ENCODE data around the gene RPS6KA2. TPM values are rescaled to one million over a fixed set of nuclear protein-coding genes. Genes with fewer than 3 reads are reported as not detected.
A peak's percentile ranks its signal among the peaks of the same experiment; 100 is the strongest.

RPS6KA2 gene
- total RNA-seq: 122 and 241 TPM in 2 replicates

DNA sequence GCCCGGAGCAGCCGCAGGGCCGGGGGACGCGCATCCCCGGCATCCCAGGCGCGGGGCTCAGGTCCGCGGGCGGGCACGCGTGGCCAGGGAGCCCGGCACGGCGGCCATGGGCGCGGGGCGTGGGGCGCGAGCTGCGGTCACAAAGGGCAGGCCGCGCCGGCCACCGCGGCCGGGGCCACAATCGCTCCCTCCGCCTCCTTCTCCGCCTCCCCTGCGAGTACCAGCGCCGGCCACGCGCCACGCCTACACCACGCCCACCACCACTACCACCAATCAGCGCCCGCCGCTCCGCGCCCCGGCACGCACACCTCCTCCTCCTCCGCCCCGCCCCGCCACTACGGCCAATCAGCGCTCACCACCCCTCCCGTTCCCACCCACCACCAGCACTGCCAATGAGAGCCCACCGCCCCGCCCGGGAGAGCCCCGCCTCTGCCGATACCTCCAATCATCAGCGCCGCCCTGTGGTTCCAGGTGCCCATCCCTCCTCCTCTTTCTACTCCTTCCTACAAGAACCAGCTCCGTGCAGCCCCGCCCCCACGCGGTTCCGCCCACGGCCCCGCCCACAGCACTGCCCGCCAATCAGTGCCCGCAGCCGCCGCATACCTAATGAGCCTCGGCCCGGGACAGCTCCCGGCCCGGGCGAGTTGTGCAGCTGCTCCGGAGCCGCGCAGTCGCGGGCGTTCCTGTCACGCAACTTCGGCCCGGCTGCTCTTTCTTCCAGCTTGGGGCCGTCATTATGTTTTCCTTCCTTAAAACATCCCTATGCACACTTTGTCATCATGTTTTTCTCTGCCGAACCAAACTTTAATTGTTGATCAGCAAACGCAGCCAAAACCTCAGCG lies at the start of gene RPS6KA2:
Gene RPS6KA2 (minus strand): TSS at position 219 of the 842 bp plus-strand sequence. CDS start 232 bp downstream, outside the sequence.
- peak; percentile 98 to 100 for DNase-seq (ENCODE audit: low read depth in 2 of 2)

DNA sequence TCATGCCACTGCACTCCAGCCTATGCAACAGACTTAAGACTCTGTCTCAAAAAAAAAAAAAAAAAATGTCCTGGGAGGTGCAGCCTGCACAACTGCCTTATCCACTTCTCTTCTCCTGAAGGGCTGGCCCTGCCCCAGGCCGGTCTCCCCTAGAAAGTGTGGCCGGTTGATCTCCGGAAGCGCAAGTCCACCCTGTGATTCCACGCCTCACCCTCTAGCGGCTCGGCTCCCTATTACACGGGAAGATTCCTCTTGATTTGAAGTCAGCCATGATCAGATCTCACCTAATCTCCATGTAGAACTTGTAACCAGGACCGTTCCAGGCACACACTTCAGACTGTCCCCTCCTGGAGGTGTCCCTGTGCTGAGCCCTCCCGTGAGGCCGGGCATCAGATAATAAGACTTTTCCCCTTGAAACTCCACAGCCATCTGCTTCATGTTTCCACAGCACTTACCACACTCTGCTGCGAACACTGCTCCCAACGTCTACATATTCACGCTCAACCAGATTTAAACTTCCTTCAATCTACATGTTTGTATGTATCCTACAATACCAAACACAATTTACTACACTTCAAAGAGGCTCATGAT lies 49.3 kb upstream of the RPS6KA2 start:
- DNase-seq (ENCODE audit: low read depth in 2 of 2): no peak

DNA sequence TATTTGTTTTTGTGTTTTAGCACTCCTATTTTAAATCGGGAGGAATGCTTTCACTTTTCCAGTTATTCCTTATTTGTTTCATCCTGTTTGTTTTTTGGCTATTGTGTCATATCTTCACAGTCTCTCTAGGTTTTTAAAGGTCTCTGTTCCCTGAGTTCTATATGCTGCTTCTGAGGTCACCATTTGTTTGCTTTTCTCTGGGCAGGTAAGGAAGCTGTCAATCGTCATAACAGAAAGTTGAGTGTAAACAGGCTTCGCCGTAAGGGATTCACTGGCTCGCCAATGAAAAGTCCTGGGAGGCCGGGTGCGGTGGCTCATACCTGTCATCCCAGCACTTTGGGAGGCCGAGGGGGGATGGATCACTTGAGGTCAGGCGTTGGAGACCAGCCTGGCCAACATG lies 48.7 kb upstream of the RPS6KA2 start:
- DNase-seq (ENCODE audit: low read depth in 2 of 2): no peak

DNA sequence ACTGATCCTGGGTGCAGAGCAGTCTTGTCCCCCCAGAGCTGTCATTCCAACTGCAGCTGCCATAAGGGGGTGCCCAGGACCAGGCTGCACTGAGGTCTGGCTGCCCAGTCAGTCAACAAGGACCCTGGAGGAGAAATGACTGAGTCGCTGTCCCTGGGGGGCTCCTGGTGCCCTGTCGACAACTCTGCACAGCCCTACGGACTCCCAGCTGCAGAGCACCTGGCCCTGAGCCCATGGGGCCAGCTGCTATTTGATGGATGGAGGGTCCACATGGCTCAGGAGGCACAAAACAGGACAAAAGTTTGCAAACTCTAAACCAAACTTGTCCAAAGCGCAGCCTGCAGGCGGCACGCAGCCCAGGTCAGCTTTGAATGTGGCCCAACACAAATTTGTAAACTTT lies 46.3 kb upstream of the RPS6KA2 start:
- no peak for DNase-seq (ENCODE audit: low read depth in 2 of 2)

DNA sequence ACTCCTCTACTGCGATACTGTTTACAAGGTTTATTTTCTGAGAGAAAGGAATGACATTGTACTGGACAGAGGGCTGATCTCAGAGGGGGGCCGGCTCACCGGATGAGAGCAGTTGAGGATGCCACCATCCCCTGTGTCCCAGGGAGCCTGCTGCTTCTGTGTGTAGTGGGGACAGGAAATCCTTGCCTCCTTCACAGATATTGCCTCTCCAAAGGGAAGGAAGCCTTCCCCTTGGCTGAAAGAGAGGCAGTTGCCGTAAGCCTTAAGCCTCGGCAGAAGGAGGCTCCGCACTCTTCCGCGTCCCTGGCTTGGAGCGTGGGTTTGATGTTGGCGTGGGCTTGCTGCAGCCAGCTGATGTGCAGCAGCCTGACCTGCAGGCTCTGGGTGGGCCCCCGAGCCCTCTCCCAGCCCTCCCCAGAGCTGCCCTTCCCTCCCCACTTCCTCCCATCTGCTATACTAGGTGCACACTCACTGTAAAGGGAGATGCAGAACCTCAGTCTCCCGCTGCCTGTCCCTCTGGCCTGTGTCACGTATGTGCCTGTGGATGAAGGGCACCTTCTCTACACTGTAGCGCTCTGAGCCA lies 45.7 kb upstream of the RPS6KA2 start:
- no peak for DNase-seq (ENCODE audit: low read depth in 2 of 2)

DNA sequence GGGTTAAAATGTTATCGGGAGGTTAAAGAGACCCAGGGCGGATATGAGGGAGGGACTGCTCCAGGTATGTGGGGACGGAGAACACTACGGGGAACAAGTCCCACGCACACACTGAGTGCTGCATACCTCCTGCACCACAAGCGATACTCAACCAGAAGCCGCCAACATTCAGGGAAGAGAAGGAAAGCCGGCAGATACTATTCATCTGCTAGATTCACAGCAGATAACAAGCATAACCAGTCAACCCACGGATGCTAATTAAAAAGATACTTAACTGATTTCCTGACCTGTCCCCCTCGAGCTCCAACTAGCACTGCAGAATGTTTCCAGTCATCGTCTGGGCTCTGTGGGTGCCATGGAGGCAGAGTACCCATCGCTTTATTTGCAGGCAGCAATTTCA lies 45.1 kb upstream of the RPS6KA2 start:
- DNase-seq (ENCODE audit: low read depth in 2 of 2): no peak

DNA sequence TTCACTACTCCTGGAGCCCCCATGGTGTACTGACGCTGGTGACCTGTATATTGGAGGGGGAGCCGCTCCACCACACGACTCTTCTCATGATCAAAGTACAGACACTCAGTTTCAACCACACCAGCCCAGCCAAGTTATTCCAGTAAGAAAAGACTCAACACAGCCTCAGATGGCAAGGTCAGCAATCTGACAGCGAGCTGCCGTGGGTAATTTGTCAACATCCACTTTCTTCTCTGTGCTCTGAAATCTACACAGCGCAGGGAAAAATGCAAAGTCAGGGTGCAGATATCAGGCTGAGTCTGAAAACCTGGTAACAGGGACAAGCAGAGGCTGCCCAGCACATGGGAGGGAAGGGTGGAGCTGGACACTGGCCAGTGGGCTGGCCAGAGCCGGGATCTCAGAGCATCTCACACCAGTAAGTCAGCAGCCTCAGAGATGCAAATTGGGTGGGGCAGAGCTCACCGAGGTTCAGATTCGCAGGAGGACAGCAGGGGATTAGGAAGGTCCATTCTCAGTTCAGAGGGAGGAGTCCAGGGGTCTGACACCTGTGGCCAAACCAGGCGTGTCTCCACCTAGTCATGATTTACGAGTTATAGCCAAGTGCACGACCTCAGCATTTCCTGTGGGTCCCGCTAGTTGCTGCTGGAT lies 44.5 kb upstream of the RPS6KA2 start:
- DNase-seq (ENCODE audit: low read depth in 2 of 2): no peak

DNA sequence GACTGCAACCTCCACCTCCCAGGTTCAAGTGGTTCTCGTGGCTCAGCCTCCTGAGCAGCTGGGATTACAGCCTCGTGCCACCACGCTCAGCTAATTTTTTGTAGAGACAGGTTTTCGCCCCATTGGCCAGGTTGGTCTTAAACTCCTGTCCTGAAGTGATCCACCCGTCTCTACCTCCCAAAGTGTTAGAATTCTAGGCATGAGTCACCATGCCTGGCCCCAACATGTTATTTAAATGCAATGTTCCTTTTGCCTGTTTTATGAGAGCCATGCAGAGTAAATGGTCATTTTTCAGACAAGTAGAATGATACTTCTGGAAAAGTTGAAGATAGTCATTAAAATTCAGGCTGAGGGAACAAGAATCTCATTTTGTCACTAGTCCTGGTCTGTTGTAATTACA lies 43.8 kb upstream of the RPS6KA2 start:
- no peak for DNase-seq (ENCODE audit: low read depth in 2 of 2)

DNA sequence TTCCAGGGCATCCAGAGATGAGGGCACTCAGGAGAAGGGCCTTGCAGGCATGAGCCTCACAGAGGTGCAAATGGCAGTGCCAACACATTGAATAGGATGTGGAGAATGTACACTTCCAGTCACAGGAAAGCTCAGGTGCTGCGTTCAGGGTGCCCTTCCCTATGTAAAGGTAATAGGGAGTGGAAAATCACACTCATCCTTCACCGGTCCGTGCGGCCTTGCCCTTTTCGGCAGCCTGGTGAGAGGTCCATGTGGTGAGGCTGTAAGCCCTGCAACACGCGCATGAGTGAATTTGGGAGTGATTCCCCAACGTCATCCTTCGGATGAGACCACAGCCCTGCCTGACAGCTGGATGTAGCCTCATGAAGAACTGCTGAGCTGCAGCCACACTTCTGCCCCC lies 43.0 kb upstream of the RPS6KA2 start:
- DNase-seq (ENCODE audit: low read depth in 2 of 2): no peak

DNA sequence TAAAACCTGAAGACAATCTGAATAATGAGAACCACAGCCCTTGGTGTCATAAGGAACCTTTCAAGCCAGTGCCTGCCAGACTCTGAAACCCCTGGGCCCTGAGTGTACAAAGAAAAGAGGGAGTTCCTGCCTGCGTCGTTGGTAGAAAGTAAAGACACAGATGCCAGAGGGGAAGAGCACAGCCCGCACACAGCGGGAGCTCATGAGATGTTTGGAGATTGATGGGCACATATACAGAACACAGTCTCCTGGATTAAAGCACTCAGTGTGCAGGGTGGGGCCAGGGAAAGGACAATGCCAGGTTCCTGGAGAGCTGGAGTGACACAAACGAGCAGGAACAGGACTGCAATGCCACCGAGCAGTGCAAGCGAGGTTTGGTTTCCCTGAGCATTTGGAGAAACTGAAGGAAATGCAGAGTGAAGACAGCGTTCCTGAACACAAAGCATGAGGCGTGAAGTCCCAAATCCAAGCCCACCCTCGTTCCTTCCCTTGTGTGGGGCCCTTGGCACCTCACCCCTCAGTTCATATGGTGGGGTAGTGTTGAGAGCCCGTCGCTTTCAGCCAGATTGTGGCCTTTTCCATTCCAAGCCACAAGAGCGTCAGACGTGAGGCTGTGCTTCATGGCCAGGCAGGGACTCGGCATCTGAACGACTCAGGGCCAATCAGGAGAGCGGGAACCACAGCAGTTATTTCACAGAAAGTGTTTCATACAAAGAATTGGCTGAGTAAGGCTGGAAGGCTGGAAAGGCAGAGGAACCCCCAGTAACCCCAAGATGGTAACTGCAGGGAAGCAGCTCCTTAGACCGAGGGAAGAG lies 41.0 kb upstream of the RPS6KA2 start:
- DNase-seq (ENCODE audit: low read depth in 2 of 2): no peak

DNA sequence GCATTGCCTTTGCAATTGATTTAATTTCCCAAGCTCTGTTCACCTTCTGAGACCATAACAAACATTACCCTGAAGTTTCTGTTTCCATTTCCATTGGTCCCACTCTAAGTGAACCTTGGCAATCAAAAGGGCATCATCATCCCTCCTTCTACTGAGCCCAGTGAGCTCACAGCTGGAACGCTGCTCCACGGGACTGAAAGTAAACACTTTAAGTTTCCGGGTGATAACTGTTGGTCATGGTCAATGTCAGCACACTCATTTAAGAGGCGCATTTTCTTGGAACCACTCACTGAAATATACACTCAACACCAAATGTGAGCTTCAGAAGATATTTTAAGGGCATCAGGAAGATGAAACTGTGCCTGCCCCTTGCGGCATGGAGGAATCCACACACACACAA lies 37.1 kb upstream of the RPS6KA2 start:
- peak in 1 of 2 donors; percentile 42 for DNase-seq (ENCODE audit: low read depth in 2 of 2)

DNA sequence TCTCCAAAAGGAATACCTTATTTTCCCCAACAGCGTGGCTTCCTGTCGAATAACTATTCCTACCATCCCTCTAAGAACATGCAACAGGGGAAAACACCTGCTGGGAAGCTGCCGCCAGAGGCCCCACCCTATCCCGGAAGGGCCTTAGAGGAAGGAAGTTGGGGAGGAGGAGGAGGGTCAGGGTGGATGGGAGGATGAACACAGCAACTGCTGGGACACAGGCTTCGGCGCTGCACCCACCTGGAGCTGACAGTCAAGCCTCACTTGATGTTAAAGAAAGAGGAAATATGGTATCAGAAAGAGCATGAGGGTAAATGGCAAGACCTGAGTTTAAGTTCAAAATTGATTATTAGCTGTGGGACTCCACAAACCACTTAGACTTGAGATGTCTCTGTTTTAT lies 36.5 kb upstream of the RPS6KA2 start:
- DNase-seq (ENCODE audit: low read depth in 2 of 2): no peak

DNA sequence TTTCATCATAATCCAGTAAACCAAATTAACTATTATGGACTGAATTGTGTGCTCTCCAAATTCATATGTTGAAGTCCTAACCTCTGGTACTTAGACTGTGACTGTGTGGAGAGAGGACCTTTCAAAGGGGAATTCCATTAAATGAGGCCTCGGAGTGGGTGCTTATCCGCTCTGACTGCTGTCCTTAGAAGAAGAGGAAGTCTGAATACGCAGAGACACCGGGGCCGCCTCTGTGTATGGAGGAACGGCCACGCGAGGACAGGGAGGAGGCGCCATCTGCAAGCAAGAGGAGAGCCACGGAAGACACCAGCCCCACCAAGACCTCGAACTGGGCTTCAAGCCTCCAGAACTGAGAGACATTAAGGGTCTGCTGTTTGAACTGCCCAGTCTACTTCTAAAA lies 35.6 kb upstream of the RPS6KA2 start:
- DNase-seq (ENCODE audit: low read depth in 2 of 2): no peak

DNA sequence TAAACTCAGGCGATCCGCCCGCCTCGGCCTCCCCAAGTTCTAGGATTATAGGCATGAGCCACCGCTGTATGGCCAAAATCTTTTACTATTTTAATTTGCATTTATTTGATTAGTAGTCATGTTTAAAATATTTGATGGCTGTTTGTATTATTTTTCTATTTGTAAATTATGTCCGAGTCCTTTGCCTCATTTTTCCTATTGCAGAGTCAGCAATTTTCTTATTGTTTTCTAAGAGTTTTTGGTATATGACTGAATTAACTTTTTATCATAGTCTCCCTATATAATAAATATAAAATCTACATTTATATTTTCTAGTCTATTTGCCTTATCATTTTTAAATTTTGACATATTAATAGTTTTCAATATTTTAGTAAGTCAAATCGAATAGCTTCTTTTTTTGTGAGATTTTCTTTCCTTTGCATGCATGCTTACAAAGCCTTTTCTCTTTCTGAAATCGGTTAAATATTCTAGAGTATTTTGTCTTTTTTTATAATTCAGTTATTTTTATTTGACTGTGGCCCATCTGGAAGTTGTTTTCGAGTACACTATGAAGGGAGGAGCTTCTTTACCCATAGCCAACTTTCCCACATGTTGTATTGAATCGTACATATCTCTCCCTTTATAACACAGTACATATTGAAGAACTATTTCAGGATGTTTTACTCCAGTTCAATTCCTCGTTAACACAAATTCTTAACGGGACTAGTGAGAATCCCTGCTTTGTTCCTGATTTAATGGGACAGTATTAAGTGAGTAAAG lies 34.5 kb upstream of the RPS6KA2 start:
- no peak for DNase-seq (ENCODE audit: low read depth in 2 of 2)

DNA sequence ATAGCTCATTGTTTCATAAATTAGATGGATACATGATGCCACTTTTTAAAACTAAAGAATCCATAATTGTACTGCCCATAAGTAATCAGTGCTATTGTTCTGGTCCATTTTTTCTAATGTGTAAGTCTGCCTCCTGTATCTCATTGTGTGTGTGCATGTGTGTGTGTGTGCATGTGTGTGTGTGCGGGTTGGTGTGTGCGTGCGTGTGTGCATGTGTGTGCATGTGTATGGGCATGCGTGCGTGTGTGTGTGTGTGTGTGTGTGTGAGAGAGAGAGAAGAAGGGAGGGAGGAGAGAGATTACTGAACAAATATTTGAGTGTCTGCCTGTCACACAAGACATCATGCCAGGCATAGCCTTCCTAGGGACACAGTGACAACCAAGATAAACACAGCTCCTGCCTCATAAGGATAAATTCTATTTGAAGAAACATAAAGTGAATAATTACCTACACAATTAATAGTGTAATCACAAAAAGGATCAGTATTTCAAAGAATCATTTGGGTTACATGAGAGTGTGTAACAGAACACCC lies 33.2 kb upstream of the RPS6KA2 start:
- no peak for DNase-seq (ENCODE audit: low read depth in 2 of 2)

DNA sequence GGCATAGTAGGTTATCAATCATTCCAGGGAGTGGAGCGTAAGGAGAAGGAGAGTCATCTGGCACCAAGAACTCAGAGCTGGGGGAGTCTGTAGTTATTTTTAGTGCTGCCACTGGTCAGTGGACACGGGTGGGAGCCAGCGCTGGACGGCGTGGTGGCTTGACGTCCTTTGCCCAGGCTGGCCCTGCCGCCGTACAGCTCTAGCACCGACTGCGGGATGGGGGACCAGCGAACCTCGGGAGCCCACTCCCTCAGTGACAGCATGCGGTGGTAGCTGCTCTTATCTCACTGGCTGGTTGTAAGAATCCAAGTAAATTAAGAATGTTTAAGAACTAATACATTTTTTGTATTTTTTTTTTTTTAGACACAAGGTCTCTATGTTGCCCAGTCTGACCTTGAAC lies 32.5 kb upstream of the RPS6KA2 start:
- DNase-seq (ENCODE audit: low read depth in 2 of 2): no peak

DNA sequence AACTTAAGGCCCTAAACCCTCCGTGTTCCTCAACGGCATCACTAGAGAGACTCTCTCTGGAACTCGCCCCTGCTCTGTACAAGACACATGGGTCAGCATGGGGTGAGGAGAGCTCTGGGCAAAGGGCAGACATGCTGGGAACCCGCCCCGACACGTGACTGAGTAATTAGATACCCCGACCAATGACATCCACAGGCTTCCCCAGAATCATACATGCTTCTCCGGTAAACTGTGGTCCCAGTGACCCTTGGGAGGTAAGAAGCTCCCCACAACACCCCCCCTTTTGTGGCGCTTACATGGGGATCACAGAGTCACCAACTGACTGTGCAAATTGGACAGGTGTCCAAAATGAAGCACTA lies 31.7 kb upstream of the RPS6KA2 start:
- no peak for DNase-seq (ENCODE audit: low read depth in 2 of 2)

DNA sequence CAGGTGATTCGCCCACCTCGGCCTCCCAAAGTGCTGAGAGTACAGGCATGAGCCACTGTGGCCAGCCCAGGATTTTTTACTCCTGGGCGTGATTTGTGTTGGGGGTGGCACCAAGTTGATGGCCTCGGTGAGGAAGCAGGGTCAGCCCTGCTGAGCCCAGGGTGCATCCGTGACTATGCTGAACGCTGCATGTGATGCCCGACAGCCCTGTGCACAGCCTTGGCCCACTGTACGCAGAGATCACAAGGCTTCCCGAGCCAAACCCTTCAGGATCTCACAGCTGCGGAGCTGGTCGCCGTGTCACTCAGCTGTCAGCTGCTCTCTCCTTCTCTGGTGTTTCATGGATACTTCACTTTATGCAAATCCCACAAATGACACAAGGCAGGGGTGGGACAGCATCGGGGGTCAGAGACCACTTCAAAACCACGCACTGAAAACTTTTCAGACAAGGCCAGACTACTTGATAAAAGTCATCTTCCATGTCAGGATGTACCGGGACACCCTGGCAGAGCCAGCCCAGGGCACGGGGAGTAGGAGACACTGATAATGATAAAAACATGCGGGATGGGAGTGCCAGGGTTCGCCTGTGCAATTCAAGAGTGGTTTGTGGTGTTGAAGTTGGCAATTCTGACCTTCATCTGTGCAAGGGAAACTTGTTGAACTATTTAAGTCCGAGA lies 31.2 kb upstream of the RPS6KA2 start:
- DNase-seq (ENCODE audit: low read depth in 2 of 2): no peak

DNA sequence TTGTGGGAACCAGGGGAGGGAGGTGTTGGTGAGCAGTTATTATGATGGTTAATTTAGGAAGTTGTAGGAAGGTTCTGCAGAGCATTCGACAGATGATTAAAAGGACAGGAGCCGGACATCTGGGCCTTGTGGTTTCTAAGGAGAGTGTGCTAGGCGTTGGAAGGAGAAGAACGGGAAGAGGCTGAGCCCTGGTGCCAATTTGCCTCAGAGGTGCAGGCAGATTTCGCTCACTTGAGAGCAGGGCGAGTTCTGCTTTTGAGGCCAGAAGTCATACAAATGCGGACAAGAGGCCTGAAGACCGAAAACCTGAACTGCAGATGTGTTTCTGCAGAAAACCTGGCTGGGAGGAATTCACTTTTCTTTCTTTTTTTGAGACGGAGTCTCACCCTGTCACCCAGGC lies 30.5 kb upstream of the RPS6KA2 start:
- no peak for DNase-seq (ENCODE audit: low read depth in 2 of 2)
